Body of pancreas (tissue), 4 donors: ENCODE measurements around the gene HERPUD2.

Source experiments
- CTCF ChIP-seq, 7 experiments: fragments of 450-650 bp in 4 of 7; fragments of 200-600 bp in 3 of 7; sonication (generic) in 3 of 7; IDR thresholded peaks; one replicate each; pipeline ENCODE4 v1.5.1; 2016 to 2019; ENCODE audit warnings: antibody characterized with exemption in 7 of 7
- POLR2A ChIP-seq, 3 donors: fragments of 450-650 bp; IDR thresholded peaks; one replicate each; pipeline ENCODE4 v1.6.1; 2016; ENCODE audit warnings: antibody characterized with exemption in 3 of 3, mild to moderate bottlenecking in 2 of 3

- TF ChIP-seq CTCF (IDR thresholded peaks at IDR 0.05) = no peak
- no peak for TF ChIP-seq POLR2A (IDR thresholded peaks at IDR 0.05)
These were observed 5.4 kb upstream of the HERPUD2 start for GRCh38 chr7:35700333-35700732.
